Mammary epithelial cell (primary cell): Measurements from ENCODE around the gene STIP1.
A peak's percentile ranks its signal among the peaks of the same experiment; 100 is the strongest.

ENCODE experiments used
- CTCF ChIP-seq, 2 donors: IDR thresholded peaks in 1 of 2; conservative IDR thresholded peaks in 1 of 2; 2 replicates each; pipeline ENCODE4 v1.5.1; 2011 to 2012; ENCODE audit warnings: inconsistent platforms in 2 of 2, low read length in 2 of 2, mild to moderate bottlenecking in 2 of 2, control low read depth in 1 of 2, low read depth in 1 of 2; ENCODE audit not compliant: insufficient read depth in 1 of 2; ENCODE audit errors: extremely low read depth in 1 of 2
- EZH2 ChIP-seq: IDR thresholded peaks from 2 replicates; pipeline ENCODE4 v1.6.1; 2012; ENCODE audit warnings: low read length, inconsistent platforms, borderline replicate concordance

GRCh38 chr11:64148226-64148916 is 37.6 kb upstream of the STIP1 start:
- TF ChIP-seq EZH2 = no peak
- TF ChIP-seq CTCF (conservative IDR thresholded peaks at IDR 0.05 in 1 of 2, IDR thresholded peaks at IDR 0.05 in 1 of 2; ENCODE audit: extremely low read depth in 1 of 2, insufficient read depth in 1 of 2, low read depth in 1 of 2, low read length in 2 of 2) = peak; percentile 89
